Activated B cell treated with CpG ODN at 0.5 μM for 24 hours (primary cell): ENCODE results near the gene SAMSN1. TPM values are rescaled to one million over a fixed set of nuclear protein-coding genes. Genes with fewer than 3 reads are reported as not detected.

Experiments used
- ATAC-seq: fragments of 200-7000 bp; cut with Tn5 transposase; one replicate; pipeline ENCODE4 v1.10.0; 2021; ENCODE audit warnings: low read depth, mild to moderate bottlenecking, moderate library complexity
- CTCF ChIA-PET: fragments of 350-600 bp; sonication (Branson Sonifier 250); formaldehyde crosslinking; loops from one replicate; lab custom pipeline; 2021; ENCODE audit warnings: antibody characterized with exemption; lab: Charles Lee
- POLR2A ChIA-PET: fragments of 350-600 bp; sonication (Branson Sonifier 250); formaldehyde crosslinking; loops from one replicate; lab custom pipeline; 2021; ENCODE audit warnings: antibody characterized with exemption; lab: Charles Lee
- DNase-seq: peaks from one replicate; pipeline ENCODE4 v3.0.0; 2022
- H3K27ac Mint-ChIP-seq: one replicate; pipeline ENCODE4 v1.8.0; 2020; ENCODE audit warnings: mixed read lengths
- H3K27me3 Mint-ChIP-seq: one replicate; pipeline ENCODE4 v1.8.0; 2021; ENCODE audit warnings: mixed read lengths
- H3K36me3 Mint-ChIP-seq: one replicate; pipeline ENCODE4 v1.8.0; 2021; ENCODE audit warnings: low read depth, mixed read lengths
- H3K4me1 Mint-ChIP-seq: one replicate; pipeline ENCODE4 v1.8.0; 2021; ENCODE audit warnings: mixed read lengths
- H3K4me3 Mint-ChIP-seq: one replicate; pipeline ENCODE4 v1.8.0; 2020; ENCODE audit warnings: mild to moderate bottlenecking, mixed read lengths
- H3K9me3 Mint-ChIP-seq: one replicate; pipeline ENCODE4 v1.8.0; 2020; ENCODE audit warnings: mixed read lengths
- CTCF ChIP-seq: fragments of 200-600 bp; IDR thresholded peaks from one replicate; pipeline ENCODE4 v1.8.0; 2022; ENCODE audit warnings: antibody characterized with exemption, mild to moderate bottlenecking
- intact Hi-C: fragments of 100-400 bp; cut with micrococcal nuclease; formaldehyde crosslinking; loops from one replicate; pipeline ENCODE4 v1.15.1; 2024
- total RNA-seq: library from RNA; stranded (reverse); gene quantifications from 2 replicates; pipeline ENCODE4 v1.2.3, GENCODE V29; 2022

SAMSN1 gene
- total RNA-seq, 1 donor from 2014 or later, result 49.7 TPM

GRCh38 chr21:14477841-14478240 is 68.3 kb downstream of the SAMSN1 start:
- TF ChIP-seq CTCF, result no peak
- Mint-ChIP-seq H3K27me3 (no peaks in the 10 kb centered on the region), H3K27ac (no peak overlapping the region), H3K4me1 (peaks cover 21% of the 10 kb centered on the region), H3K36me3 (no peaks in the 10 kb centered on the region), H3K4me3 (no peak overlapping the region), H3K9me3 (no peaks in the 10 kb centered on the region)
- DNase-seq (no peak), ATAC-seq (no peak)
- CTCF ChIA-PET, result no interaction called here
- POLR2A ChIA-PET, result no interaction called here
- intact Hi-C loops, result no loop called here

GRCh38 chr21:14477133-14477532 is 69.0 kb downstream of the SAMSN1 start:
- POLR2A ChIA-PET, result no interaction called here
- Mint-ChIP-seq H3K9me3 (no peaks in the 10 kb centered on the region), H3K4me3 (no peak overlapping the region), H3K36me3 (no peaks in the 10 kb centered on the region), H3K4me1 (peaks cover 18% of the 10 kb centered on the region), H3K27me3 (no peaks in the 10 kb centered on the region), H3K27ac (no peak overlapping the region)
- CTCF ChIA-PET, result no interaction called here
- DNase-seq, result no peak
- no peak for ATAC-seq
- intact Hi-C loops, result no loop called here
- no peak for TF ChIP-seq CTCF

- intact Hi-C loops, result no loop called here
- DNase-seq, result no peak
- ATAC-seq, result no peak
- peaks cover 2% of the 10 kb centered on the region for H3K4me1 Mint-ChIP-seq
- CTCF ChIA-PET, result no interaction called here
- POLR2A ChIA-PET, result no interaction called here
- H3K36me3 Mint-ChIP-seq, result no peaks in the 10 kb centered on the region
- H3K4me3 Mint-ChIP-seq, result no peak overlapping the region
- H3K27ac Mint-ChIP-seq, result no peak overlapping the region
- H3K9me3 Mint-ChIP-seq, result no peaks in the 10 kb centered on the region
- no peaks in the 10 kb centered on the region for H3K27me3 Mint-ChIP-seq
- no peak for TF ChIP-seq CTCF
Observed at GRCh38 chr21:14474995-14475394, 71.1 kb downstream of the SAMSN1 start.

- Mint-ChIP-seq H3K9me3 (no peaks in the 10 kb centered on the region), H3K4me3 (no peak overlapping the region), H3K27me3 (no peaks in the 10 kb centered on the region), H3K4me1 (no peaks in the 10 kb centered on the region), H3K27ac (no peak overlapping the region), H3K36me3 (no peaks in the 10 kb centered on the region)
- no peak for ATAC-seq
- ChIA-PET POLR2A (no interaction called here), CTCF (no interaction called here)
- intact Hi-C loops, result no loop called here
- DNase-seq, result no peak
- no peak for TF ChIP-seq CTCF
Observed at GRCh38 chr21:14469641-14470040, 76.5 kb downstream of the SAMSN1 start.

GRCh38 chr21:14466715-14467114 is 79.4 kb downstream of the SAMSN1 start:
- Mint-ChIP-seq H3K4me3 (no peak overlapping the region), H3K4me1 (no peaks in the 10 kb centered on the region), H3K27ac (no peak overlapping the region), H3K36me3 (no peaks in the 10 kb centered on the region), H3K27me3 (no peaks in the 10 kb centered on the region), H3K9me3 (no peaks in the 10 kb centered on the region)
- DNase-seq (no peak), ATAC-seq (no peak)
- TF ChIP-seq CTCF, result no peak
- ChIA-PET CTCF (no interaction called here), POLR2A (no interaction called here)
- intact Hi-C loops, result no loop called here
